NCI-H2196 (cell line): ENCODE results near the gene FAM221A.
"Not testable (repeated sequence)": the region's sequence is repeated elsewhere in the genome, so short reads cannot be mapped to it uniquely, and the experiment has no call there.

Experiments used
- DNase-seq: peaks from one replicate; lab custom pipeline; 2025; ENCODE audit not compliant: unreplicated experiment; lab: John Stamatoyannopoulos, UW

FAM221A gene

DNA sequence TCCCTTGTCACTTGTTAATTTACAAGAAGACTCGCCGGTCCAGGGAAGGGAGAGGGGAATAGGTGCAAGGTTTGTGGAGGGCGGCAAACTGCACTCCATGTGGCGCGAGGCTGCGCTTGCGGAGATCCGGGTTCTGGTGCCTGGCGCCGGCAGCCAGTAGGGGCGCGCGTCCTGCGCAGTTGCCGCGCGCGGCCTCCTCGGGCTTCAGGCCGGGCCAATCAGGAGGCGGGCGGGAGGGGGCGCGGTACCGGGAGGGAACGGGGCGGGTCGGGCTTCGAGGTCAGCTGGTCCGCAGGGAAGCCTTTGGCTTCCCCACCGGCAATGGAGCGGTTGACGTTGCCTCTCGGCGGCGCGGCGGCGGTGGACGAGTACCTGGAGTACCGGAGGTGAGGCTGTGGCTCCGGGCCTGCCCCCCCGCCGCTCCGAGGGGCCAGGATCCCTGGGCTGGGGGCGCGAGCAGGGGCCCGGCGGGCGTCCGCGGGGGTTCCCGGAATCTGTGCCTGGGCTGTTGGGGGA lies at the start of gene FAM221A:
Gene FAM221A (plus strand): TSS at position 302 of the 516 bp plus-strand sequence. CDS start 20 bp downstream, at position 322.
- DNase-seq, result peak; percentile 90

DNA sequence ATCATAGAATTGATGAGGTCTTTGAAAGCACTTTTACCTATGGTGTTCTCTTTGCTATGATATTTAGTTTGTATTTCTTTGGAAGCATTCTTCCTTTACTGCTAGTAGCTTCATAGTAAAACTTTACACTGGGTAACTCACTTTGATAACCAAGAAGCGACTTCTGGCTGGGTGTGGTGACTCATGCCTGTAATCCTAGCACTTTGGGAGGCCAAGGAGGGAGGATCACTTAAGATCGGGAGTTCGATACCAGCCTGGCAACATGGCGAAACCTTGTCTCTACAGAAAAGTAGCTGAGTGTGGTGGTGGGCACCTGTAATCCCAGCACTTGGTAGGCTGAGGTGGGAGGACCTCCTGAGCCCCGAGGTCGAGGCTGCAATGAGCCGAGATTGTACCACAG lies 46.6 kb upstream of the FAM221A start:
- DNase-seq, result no peak

DNA sequence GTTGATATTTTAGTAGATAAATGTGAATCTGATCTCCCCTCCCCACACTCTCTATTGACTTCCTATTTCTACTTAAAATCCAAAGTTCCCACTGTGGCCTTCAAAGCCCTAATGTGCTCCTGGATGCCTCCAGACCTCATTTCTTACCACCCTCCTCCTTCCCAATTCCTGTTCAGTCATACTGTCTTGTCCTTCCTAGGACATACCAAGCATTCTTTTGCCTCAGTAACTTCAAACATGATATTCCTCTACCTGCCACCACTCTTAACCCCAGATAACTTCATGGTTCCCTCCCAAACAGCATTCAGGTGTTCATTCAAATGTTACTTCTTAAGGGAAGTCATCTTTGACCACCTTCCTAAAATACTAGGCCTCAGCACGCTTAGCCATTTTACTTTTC lies 34.2 kb upstream of the FAM221A start:
- no peak for DNase-seq

DNA sequence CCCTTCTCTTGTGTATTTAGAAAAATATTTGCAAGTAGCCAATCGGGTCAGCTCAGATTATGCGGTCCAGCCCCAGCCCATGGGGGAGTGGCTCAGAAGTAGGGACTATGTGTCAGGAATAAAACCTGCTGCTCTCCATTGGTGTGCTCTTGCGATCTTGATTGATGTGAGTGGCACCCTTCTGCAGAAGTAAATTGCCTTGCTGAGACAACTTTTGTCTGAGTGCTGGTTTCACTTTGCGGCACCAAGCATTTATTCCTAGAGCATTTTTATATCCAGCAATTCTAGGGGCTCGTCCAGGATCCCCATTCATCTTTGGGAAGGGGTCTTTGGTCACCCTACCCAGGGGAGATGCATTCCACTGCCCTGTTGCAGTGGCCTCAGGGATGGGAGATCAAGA lies 26.1 kb upstream of the FAM221A start:
- DNase-seq, result no peak

GRCh38 chr7:23654508-23654907 lies 25.5 kb upstream of the FAM221A start:
- no peak for DNase-seq

GRCh38 chr7:23655433-23655832 lies 24.6 kb upstream of the FAM221A start:
- no peak for DNase-seq

GRCh38 chr7:23658831-23659427 lies 21.1 kb upstream of the FAM221A start:
- no peak for DNase-seq

DNA sequence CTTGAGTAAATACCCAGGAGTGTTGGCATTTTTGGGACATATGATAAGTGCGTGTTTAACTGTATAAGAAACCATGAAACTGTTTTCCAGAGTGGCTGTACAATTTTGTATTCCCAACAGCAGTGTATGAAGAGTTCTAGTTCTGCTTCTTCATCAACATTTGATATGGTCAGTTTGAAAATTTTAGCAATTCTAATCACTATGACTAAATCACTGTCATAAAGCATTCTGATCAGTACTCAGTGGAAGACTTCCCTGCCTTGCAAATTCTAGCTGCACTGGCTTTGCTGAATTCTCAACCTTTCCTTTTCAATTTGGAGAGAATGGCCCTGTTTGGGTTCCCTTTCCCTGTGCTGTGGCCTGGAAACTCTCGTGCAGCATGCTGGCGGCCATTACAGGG lies 18.6 kb upstream of the FAM221A start:
- DNase-seq, result no peak

DNA sequence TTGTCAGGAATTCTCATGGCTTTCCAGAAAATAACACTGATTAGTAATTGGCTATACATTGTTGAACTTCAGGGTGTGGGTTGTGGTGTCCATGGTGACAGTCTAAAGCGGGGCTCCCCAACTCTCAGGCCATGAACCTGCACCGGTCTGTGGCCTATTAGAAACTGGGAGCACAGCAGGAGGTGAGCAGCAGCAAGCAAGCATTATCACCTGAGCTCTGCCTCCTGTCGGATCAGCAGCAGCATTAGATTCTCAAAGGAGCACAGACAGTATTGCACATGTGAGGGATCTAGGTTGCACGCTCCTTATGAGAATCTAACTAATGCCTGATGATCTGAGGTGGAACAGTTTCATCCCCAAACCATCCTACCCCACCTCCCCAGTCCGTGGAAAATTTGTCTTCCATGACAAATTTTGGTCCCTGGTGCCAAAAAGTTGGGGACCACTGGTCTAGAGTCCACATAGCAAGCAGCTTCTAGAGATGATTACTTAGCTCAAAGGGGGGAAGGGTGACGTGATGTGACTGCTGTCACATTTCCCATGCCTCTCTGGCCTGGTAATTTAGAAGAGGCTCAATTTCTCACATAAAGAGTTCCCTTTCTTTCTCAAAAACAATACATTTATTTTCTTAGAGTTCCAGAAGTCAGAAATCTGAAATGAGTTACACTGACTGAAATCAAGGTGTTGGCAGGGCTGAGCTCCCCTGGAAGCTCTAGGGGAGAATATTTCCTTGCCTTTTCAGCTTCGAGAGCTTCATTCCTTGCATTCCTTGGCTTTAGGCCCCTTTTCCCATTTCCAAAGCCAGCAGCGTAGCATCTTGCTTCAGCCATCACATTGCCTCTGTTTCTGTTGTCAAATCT lies 17.6 kb upstream of the FAM221A start:
- no peak for DNase-seq

DNA sequence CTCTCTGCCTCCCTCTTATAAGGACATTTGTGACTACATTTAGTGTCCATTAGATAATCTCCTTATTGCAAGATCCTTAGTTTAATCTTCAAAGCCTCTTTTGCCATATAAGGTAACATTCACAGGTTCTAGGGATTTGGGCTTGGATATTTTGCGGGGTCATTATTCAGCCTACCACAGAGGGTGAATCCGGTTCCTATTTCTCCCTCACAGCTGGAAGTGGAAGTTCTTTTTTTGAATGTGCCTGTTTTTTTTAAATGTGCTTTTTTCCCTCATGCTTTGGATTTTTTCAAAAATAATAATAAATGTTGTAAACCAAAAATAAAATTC lies 17.1 kb upstream of the FAM221A start:
- DNase-seq, result no peak

DNA sequence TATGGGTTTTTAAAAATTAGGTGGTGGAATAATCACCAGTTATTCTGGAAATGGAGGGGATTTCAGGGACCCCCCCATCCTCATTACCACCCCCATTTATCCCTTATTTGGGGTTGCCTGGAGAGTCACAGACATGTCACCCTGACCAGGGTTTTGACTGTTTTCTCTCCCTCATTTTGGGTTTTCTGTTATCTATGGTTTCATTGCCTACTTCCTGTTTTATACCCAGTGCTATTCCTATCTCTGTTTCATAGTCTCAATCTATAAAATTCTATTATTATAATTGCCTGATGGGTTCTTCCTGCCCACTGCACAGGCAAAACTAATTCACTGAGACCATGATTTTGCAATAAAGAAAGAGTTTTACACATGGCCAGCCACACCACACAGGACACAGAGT lies 15.9 kb upstream of the FAM221A start:
- no peak for DNase-seq

- no peak for DNase-seq
These were observed 8.0 kb upstream of the FAM221A start for GRCh38 chr7:23672033-23672432.

DNA sequence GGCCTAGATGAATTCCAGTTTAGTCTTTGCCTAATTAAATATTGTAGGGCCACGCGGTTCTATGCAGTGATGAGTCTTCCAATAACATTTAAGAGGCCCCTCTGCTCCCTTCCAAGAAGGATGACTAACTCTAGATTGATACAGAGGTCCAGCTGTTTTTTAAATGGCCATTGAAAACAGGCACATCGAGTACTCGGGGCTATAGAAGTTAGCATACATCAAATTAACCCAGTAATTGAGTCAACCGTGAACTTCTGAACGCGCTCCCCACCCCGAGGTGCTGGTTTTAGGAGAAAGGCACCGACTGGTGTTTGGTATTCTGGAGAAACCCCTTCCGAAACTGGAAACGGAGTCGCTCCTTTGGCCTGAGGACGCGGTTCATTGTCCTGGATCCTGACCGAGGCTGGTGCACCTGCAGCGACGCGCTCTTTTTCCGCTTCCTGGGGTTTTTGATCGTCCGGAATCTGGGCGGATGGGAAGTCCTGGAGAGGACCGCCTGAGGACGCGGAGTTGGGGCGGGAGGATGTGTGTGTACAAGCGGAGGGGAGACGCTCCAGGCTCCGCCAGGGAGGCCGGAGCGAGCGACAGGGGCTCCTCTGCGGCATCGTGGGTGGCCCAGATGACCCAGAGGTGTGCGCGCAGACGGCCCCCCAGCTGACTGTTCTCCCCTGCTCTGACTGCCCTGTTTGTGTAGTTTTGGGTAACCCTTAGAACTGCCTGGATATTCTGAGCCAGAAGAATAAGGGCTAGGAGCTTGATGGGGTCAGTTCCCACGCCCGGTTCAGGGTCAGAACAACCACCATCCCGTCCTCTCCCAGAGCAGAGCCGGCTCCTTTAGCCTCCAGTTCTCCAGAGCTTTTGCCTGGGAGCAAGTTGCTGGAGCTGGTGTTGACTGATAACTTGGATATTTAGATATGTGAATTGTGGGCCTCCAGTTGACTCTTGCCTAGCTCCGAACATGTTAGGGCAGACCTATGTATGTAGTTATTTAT lies 711 bp downstream of the FAM221A start:
- peak; percentile 68 for DNase-seq

DNA sequence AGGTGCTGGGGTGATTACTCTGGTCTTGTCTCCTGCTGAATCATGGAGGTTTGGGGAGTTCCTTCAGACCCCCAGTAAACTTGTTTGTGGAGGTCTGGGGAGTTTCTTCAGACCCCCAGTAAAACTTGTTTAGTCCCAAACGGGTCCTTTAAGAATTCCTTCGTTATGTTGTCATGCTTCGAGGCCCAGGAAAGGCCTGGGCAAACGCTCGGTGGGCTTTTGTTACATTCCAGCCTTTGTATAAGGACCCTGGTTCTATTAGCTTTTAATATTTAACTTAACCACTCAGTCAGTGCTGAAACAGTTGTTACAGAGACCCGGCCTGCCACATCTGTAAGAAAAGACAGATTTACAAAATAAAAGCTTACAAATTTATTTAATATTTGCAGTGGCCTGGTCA lies 4.0 kb downstream of the FAM221A start:
- DNase-seq, result not testable (repeated sequence)

- DNase-seq, result no peak
These were observed 5.7 kb downstream of the FAM221A start for GRCh38 chr7:23685731-23686130.

GRCh38 chr7:23687011-23687410 lies 7.0 kb downstream of the FAM221A start:
- DNase-seq, result no peak

DNA sequence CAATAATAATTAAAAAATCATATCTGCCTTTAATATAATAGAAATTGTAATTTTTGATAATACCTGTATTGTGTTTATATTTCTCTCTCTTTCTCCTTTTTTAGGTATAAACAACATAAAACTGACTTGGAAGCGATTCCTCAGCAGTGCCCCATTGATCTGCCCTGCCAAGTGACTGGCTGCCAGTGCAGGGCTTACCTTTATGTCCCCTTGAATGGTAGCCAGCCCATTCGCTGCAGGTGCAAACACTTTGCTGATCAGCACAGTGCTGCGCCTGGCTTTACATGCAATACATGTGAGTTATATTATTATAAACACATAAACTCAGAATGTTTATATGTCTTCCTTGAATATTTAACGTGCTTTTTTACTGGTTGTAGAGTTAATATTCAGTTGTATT lies 9.2 kb downstream of the FAM221A start:
- DNase-seq, result no peak

DNA sequence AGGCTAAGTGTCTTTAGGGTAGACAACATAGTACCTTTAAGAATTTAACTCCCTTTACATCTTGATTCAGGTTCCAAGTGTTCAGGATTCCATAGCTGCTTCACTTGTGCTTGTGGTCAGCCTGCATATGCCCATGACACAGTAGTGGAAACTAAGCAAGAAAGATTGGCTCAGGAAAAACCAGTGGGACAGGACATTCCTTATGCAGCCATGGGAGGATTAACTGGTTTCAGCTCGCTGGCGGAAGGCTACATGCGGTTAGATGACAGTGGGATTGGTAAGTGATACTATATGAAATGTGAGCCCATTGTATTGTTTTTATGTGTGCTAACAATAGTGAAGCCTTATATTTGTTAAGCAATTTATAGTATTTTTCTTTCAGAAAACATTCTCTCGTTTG lies 11.3 kb downstream of the FAM221A start:
- DNase-seq, result no peak

GRCh38 chr7:23693224-23693623 lies 13.2 kb downstream of the FAM221A start:
- no peak for DNase-seq

DNA sequence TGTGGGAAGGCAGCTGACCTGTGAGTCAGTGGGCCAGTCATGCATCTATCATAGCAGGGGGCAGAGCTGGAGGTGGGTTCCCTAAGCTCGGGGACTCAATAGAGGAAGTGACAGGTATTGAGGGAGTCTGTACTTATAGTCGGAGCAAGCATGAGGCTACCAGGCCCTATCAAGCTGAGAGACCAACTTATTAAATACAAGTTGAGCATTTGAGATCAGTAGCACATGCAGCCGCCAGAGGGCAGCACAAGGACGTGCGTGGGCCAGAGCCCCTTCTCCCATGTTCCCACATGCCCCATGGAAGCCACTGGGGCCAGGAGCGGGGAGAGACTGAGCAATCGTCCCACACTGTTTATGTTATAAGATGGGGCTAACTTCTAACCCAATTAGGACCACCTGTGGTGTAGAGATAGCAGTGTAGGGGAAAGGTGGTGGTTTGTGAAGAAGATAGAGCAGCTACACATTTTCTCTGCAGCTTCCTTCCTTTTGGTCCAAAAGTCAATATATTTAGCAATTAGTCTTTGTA lies 17.0 kb downstream of the FAM221A start:
- peak; percentile 6 for DNase-seq

GRCh38 chr7:23698822-23699221 lies 18.8 kb downstream of the FAM221A start:
- DNase-seq, result no peak
